Stimulated activated CD4-positive, alpha-beta T cell treated with anti-CD3 and anti-CD28 coated beads, TNF-alpha, amount 100 ng/mL, for 24 hours (primary cell): Measurements from ENCODE around the gene NKAIN2.
"Not testable (repeated sequence)": the region's sequence is repeated elsewhere in the genome, so short reads cannot be mapped to it uniquely, and the experiment has no call there.

ENCODE experiments used
- DNase-seq, 3 experiments: peaks; one replicate each; pipeline ENCODE4 v3.0.0-alpha.2; 2020; ENCODE audit warnings: low read depth in 3 of 3

NKAIN2 gene

GRCh38 chr6:123895346-123895745, 91.7 kb downstream of the NKAIN2 start:
- no peak for DNase-seq

DNA sequence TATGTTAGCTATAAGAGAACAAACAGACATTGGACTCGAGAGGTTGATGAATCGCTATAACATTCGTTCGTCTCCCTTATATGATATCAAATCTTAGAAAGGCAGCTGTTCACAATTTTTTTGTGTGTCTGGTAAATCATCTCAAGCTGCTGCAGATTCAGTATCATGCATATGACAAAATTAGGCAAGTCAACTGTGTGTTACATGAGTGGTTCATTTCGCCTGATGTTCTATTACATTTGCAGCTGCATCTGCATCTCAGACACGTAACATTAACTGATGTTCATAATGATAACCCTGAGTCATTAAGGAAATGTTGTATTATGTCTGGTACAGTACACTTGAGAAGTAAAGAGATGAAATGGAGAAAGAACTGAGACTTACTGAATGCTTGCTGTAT, 92.1 kb downstream of the NKAIN2 start:
- DNase-seq, result no peak

- no peak for DNase-seq
Observed at GRCh38 chr6:123896869-123897268, 93.2 kb downstream of the NKAIN2 start.

DNA sequence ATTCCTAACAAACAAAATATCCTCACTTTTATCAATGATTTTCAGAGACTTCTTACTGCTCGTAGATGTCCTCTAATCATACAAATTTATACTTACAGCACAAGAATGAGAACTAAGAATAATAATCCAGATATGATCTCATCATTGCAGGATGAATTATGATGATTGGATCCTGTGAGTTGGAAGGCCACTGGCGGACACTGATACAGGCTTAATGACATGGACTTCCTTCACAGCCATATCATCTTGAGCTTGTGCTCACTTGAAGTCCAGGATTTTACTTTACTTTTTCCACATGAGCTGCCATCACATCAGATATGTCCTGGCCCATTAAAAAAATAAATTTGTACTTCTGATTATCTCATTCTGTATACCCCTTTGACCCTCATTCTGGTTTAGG, 94.3 kb downstream of the NKAIN2 start:
- no peak for DNase-seq

DNA sequence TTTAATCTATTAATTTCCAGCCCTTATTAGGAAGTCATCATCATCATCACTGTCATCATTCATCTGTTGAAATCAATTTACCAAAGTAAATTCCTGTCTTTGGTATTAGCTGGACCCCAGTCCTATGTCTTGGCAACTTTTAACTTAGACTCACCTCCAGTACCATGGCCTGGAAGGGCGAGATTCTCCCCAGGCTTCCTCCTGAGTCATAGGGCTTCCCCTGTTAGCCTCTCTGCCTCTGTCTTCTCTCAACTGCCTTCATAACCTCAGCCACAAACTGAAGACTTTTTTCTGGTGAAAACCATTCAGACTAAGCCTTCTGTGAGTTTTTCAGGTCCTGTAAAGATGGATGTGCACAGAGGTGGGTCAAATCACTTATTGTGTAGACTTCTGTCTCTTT, 95.0 kb downstream of the NKAIN2 start:
- DNase-seq, result no peak

GRCh38 chr6:123899745-123900144, 96.1 kb downstream of the NKAIN2 start:
- DNase-seq, result no peak

- DNase-seq, result no peak
Observed at GRCh38 chr6:123901436-123901835, 97.8 kb downstream of the NKAIN2 start.

- no peak for DNase-seq
Observed at GRCh38 chr6:123902738-123903313, 99.2 kb downstream of the NKAIN2 start.

DNA sequence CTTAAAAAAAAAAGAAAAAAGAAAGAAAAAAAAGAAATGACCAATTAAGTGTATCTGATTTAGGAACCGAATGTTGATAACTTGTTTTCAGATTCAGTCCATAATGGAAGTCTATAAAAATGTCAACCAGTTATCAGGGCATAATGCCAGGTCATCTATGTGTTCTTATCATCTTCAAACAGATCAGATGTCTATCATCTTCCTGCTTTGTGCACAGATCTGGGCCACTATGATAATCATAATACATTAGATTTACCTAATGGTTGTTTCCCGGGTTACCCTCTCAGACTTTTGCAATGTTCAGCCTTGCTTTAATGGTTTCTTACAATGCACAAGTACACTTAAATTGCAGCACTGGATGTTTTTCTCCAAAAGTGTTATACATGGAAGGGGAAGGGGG, 100.6 kb downstream of the NKAIN2 start:
- DNase-seq, result no peak

DNA sequence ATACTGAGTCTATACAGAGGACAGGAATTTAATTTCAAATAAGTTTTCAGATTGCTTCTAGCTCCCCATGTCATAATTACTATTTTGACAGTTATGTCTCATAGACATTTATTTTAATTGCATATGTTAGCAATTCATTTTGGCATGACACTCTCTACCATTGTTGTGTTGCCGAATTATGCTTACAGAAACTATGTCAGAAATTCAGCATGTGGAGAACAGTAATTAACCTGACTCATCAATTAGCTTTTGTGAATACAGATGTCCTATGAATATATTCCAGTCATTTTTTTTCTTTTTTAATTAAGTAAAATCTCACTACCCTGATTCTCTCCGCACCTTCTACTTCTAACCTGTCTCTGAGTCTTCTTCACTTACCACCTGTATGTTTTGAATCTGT, 105.1 kb downstream of the NKAIN2 start:
- DNase-seq, result no peak

DNA sequence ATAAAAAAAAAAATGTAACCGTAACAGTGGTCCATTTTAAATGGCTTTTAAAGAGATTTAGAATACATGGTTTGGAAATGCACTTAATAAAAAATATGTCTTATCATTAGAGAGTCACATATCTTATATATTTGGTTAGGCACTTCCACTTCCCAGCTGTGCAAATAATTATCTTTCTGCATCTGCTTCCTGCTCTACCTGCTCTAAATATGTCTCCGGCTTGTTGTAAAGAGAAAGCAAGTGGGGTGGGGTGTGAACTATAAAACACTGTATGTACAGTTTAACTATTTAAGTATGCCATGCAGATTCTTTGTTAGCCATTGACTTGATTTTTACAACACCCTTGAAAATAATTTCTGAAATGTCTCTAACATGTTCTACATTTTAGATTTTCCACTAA, 106.3 kb downstream of the NKAIN2 start:
- no peak for DNase-seq

DNA sequence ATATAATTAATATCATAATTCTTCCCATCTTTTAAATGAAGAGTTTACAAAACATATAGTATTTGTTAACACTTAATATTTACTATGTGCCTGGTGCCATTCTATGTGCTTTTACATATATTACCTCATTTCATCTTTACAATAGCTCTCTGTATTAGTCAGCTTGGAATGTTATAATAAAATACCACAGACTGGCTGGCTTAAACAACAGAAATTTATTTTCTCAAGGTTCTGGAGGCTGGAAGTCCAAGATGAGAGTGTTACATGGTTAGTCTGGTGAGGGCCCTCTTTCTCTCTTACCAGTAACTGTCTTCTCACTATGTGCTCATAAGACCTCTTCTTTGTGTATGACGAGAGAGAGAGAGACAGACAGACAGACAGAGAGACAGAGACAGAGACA, 110.2 kb downstream of the NKAIN2 start:
- DNase-seq, result no peak

DNA sequence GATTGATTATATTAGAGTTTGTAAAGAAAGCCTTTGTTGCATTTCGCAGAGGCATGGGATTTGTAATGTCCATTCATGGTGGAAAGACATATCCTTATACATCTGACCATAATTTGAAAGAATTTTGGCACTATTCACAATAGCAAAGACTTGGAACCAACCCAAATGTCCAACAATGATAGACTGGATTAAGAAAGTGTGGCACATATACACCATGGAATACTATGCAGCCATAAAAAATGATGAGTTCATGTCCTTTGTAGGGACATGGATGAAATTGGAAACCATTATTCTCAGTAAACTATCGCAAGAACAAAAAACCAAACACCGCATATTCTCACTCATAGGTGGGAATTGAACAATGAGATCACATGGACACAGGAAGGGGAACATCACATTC, 119.7 kb downstream of the NKAIN2 start:
- not testable (repeated sequence) for DNase-seq

GRCh38 chr6:123925350-123925749, 121.7 kb downstream of the NKAIN2 start:
- no peak for DNase-seq

DNA sequence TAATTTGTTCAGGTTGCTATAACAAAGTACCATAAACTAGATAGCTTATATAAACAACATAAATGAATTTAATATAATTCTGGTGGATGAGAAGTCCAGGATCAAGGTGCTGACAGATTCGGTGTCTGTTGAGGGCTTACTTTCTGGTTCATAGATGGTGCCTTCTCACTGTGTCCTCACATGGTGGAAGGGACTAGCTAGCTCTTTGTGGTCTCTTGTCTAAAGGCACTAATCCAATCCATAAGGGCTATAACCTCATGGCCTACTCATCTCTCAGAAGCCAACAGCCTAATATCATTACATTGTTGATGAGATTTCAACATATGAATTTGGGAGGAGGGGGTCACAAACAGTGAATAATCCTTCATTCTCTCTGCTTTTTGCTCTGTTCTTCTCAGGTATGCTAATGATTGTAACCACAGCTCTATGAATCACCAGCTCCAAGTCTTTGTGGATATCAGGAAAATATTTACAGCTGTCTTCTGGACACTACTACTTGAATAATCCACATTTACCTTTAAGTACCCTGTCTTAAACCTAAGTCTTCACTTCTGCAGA, 122.3 kb downstream of the NKAIN2 start:
- DNase-seq, result no peak

- no peak for DNase-seq
Observed at GRCh38 chr6:123928529-123928928, 124.9 kb downstream of the NKAIN2 start.

DNA sequence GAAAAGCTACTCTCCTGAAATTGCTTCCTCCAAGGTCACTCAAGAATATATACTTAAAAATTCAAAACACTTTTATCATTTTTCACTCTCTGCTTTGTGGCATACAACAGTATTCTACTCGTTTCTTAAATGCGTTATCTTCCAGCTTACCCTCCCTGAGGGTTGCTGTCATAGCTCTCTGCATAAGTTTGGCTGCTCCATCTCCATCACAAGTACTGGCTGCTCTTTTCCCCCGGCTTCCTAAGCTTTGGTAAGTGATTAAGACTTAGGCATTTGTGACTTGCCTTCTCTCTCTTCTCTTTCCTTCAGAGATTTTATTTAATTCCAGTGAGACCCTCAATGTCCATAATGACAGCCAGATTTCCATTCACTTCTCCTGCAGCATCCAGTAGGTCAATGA, 128.3 kb downstream of the NKAIN2 start:
- DNase-seq, result no peak

DNA sequence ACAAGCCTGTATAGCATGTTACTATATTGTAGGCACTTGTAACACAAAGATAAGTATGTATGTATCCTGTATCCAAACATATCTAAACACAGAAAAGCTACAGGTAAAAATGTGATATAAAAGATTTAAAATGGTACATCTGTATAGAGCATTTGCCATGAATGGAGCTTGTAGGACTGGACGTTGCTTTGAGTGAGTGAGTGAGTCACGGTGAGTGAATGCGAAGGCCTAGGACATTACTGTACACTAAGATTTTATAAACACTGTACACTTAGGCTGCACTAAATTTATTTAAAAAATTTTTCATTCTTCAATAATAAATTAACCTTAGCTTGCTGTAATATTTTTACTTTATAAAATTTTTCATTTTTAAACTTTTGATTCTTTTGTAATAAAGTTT, 136.9 kb downstream of the NKAIN2 start:
- DNase-seq, result no peak

GRCh38 chr6:123941855-123942254, 138.2 kb downstream of the NKAIN2 start:
- no peak for DNase-seq

- DNase-seq, result no peak
Observed at GRCh38 chr6:123945386-123945785, 141.7 kb downstream of the NKAIN2 start.

- no peak for DNase-seq
Observed at GRCh38 chr6:123953920-123954319, 150.3 kb downstream of the NKAIN2 start.

- no peak for DNase-seq
Observed at GRCh38 chr6:123956492-123957139, 153.0 kb downstream of the NKAIN2 start.

- no peak for DNase-seq
Observed at GRCh38 chr6:123962508-123962907, 158.8 kb downstream of the NKAIN2 start.

DNA sequence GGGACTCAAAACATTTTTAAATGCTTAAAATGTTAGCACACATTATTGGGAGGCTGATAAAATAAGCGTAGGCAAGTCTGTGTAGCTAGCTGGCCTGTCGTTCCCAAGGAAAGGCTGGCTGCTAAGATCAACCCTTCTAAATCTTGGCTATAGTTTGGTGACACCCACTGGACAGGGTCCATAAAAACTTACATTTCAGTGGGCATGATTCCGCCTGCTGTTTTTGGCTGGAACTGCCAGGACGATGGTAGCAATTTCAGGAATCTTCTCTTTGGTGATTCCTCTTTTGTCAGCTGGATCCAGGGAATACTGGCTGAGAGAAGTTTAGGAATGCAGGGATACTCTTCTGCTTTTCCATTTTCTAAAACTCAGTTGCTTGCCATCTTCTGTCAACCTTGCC, 162.2 kb downstream of the NKAIN2 start:
- no peak for DNase-seq
